HCT116 (cell line): Measurements from ENCODE around the gene IL17RE. TPM values are rescaled to one million over a fixed set of nuclear protein-coding genes. Genes with fewer than 3 reads are reported as not detected.

Experiments used
- ATAC-seq: fragments of 200-7000 bp; cut with Tn5 transposase; 2 replicates; pipeline ENCODE4 v1.9.1; 2020; ENCODE audit warnings: mild to moderate bottlenecking, moderate library complexity
- BruUV-seq: library from RNA; stranded (reverse); fragments of 400-500 nt; replicated peaks from 2 replicates; lab custom pipeline; 2021; lab: Mats Ljungman, UMichigan
- CTCF ChIA-PET: fragments of 300-600 bp; sonication (Branson Sonifier 250); formaldehyde crosslinking; loops from one replicate; lab custom pipeline; 2021; ENCODE audit warnings: antibody characterized with exemption; lab: Charles Lee
- POLR2A ChIA-PET: fragments of 300-600, 350-600 bp; sonication (Branson Sonifier 250); formaldehyde crosslinking; loops from one replicate; lab custom pipeline; 2021; ENCODE audit warnings: antibody characterized with exemption; lab: Charles Lee
- RAD21 ChIA-PET, 2 experiments: fragments of 300-600 bp; sonication (Branson Sonifier 250); formaldehyde crosslinking; loops; one replicate each; lab custom pipeline; 2023; ENCODE audit warnings: low total read pairs in 2 of 2; ENCODE audit not compliant: uncharacterized antibody in 2 of 2, unreplicated experiment in 2 of 2, low non-redundant PET in 1 of 2; lab: Charles Lee
- DNase-seq: peaks from one replicate; pipeline ENCODE4 v3.0.0-alpha.2; 2010; ENCODE audit warnings: low read depth, low spot score
- H2AFZ ChIP-seq: fragments of 200-600 bp; shearing (Covaris generic), sonication (generic); 2 replicates; pipeline ENCODE4 v1.6.1; 2017; ENCODE audit warnings: low read depth, mixed run types, mixed read lengths, antibody characterized with exemption, low read length; ENCODE audit not compliant: poor library complexity, severe bottlenecking
- H3K27ac ChIP-seq: 2 replicates; pipeline ENCODE4 v1.5.1; 2012; ENCODE audit warnings: low read depth, low read length
- H3K27me3 ChIP-seq: fragments of 200-600 bp; sonication (generic); 2 replicates; pipeline ENCODE4 v1.6.1; 2016; ENCODE audit warnings: mixed run types, low read length, mixed read lengths; ENCODE audit not compliant: insufficient read depth
- H3K36me3 ChIP-seq, 2 experiments: fragments of 200-500 bp in 1 of 2; fragments of 200-600 bp in 1 of 2; sonication (Bioruptor generic) in 1 of 2; sonication (generic) in 1 of 2; 2 replicates each; pipeline versions ENCODE4 v1.5.1 to v1.6.1; 2014 to 2016; ENCODE audit warnings: low read length in 2 of 2, inconsistent platforms in 1 of 2, mixed read lengths in 1 of 2, mixed run types in 1 of 2; ENCODE audit not compliant: insufficient read depth in 2 of 2, control insufficient read depth in 1 of 2
- H3K4me1 ChIP-seq, 2 experiments: fragments of 200-600 bp in 1 of 2; sonication (generic) in 1 of 2; 2 replicates each; pipeline versions ENCODE4 v1.5.1 to v1.6.1; 2012 to 2017; ENCODE audit warnings: low read length in 2 of 2, inconsistent platforms in 1 of 2, mild to moderate bottlenecking in 1 of 2, mixed read lengths in 1 of 2, mixed run types in 1 of 2, moderate library complexity in 1 of 2; ENCODE audit not compliant: insufficient read depth in 2 of 2, control insufficient read depth in 1 of 2
- H3K4me2 ChIP-seq: fragments of 200-600 bp; sonication (generic); 2 replicates; pipeline ENCODE4 v1.6.1; 2017; ENCODE audit warnings: mixed run types, low read length, mixed read lengths
- H3K4me3 ChIP-seq, 2 experiments: fragments of 200-600 bp in 1 of 2; sonication (generic) in 1 of 2; replicated peaks in 1 of 2; 2 replicates each; pipeline ENCODE4 v1.5.1; 2011 to 2016; ENCODE audit warnings: low read length in 2 of 2, control low read depth in 1 of 2, low read depth in 1 of 2, mild to moderate bottlenecking in 1 of 2, mixed read lengths in 1 of 2, mixed run types in 1 of 2
- H3K79me2 ChIP-seq: fragments of 200-600 bp; sonication (generic); 2 replicates; pipeline ENCODE4 v1.6.1; 2017; ENCODE audit warnings: mild to moderate bottlenecking, mixed run types, low read length, moderate library complexity, mixed read lengths; ENCODE audit not compliant: insufficient read depth
- H3K9ac ChIP-seq: fragments of 200-600 bp; sonication (generic); 2 replicates; pipeline ENCODE4 v1.6.1; 2016; ENCODE audit warnings: low read length, mixed read lengths
- H3K9me2 ChIP-seq: fragments of 200-600 bp; sonication (generic), shearing (Covaris generic); 2 replicates; pipeline ENCODE4 v1.6.1; 2017; ENCODE audit warnings: mixed run types, mild to moderate bottlenecking, moderate library complexity; ENCODE audit not compliant: insufficient read depth
- H3K9me3 ChIP-seq, 2 experiments: fragments of 200-500 bp in 1 of 2; fragments of 200-600 bp in 1 of 2; sonication (Bioruptor generic) in 1 of 2; sonication (generic) in 1 of 2; 2 replicates each; pipeline ENCODE4 v1.6.1; 2014 to 2017; ENCODE audit warnings: low read length in 2 of 2, mixed read lengths in 2 of 2, inconsistent platforms in 1 of 2, low read depth in 1 of 2, mild to moderate bottlenecking in 1 of 2, mixed run types in 1 of 2, moderate library complexity in 1 of 2; ENCODE audit not compliant: control insufficient read depth in 1 of 2, insufficient read depth in 1 of 2
- H4K20me1 ChIP-seq: fragments of 200-600 bp; sonication (generic), shearing (Covaris generic); 2 replicates; pipeline ENCODE4 v1.6.1; 2017; ENCODE audit warnings: mixed run types, mild to moderate bottlenecking, moderate library complexity; ENCODE audit not compliant: insufficient read depth
- CEBPB ChIP-seq: IDR thresholded peaks from 2 replicates; pipeline ENCODE4 v1.6.1; 2012; ENCODE audit warnings: low read depth
- EGR1 ChIP-seq: IDR thresholded peaks from 2 replicates; pipeline ENCODE4 v1.6.1; 2012; ENCODE audit warnings: low read depth
- ELF1 ChIP-seq: IDR thresholded peaks from 2 replicates; pipeline ENCODE4 v1.6.1; 2012; ENCODE audit warnings: low read depth, borderline replicate concordance
- EZH2 ChIP-seq: fragments of 200-600 bp; sonication (generic); IDR thresholded peaks from 2 replicates; pipeline ENCODE4 v1.6.1; 2017; ENCODE audit warnings: antibody characterized with exemption, mixed run types
- EZH2phosphoT487 ChIP-seq: fragments of 200-600 bp; IDR thresholded peaks from 2 replicates; pipeline ENCODE4 v1.6.1; 2018; ENCODE audit warnings: antibody characterized with exemption, borderline replicate concordance
- FOSL1 ChIP-seq: IDR thresholded peaks from 2 replicates; pipeline ENCODE4 v1.6.1; 2012; ENCODE audit warnings: low read depth
- JUND ChIP-seq: IDR thresholded peaks from 2 replicates; pipeline ENCODE4 v1.6.1; 2012
- POLR2A ChIP-seq: IDR thresholded peaks from 2 replicates; pipeline ENCODE4 v1.7.0; 2011; ENCODE audit warnings: borderline replicate concordance; ENCODE audit not compliant: insufficient read depth, insufficient read length; ENCODE audit errors: extremely low read depth
- RAD21 ChIP-seq: IDR thresholded peaks from 2 replicates; pipeline ENCODE4 v1.6.1; 2012; ENCODE audit warnings: low read depth, mild to moderate bottlenecking
- SP1 ChIP-seq: IDR thresholded peaks from 2 replicates; pipeline ENCODE4 v1.6.1; 2012; ENCODE audit warnings: low read depth
- SRF ChIP-seq: IDR thresholded peaks from 2 replicates; pipeline ENCODE4 v1.6.1; 2012; ENCODE audit warnings: low read depth
- TCF7L2 ChIP-seq: IDR thresholded peaks from 2 replicates; pipeline ENCODE4 v1.7.0; 2011; ENCODE audit warnings: borderline replicate concordance, inconsistent platforms; ENCODE audit not compliant: insufficient read depth, insufficient read length; ENCODE audit errors: extremely low read depth
- YY1 ChIP-seq: IDR thresholded peaks from 2 replicates; pipeline ENCODE4 v1.6.1; 2011; ENCODE audit warnings: low read length, low read depth, moderate library complexity, mild to moderate bottlenecking; ENCODE audit not compliant: insufficient replicate concordance; ENCODE audit errors: extremely low read depth
- ZFX ChIP-seq: fragments of 450-650 bp; IDR thresholded peaks from 2 replicates; pipeline ENCODE4 v1.6.1; 2017
- ZNF274 ChIP-seq: fragments of 200-500 bp; sonication (Bioruptor generic); IDR thresholded peaks from 2 replicates; pipeline ENCODE4 v1.6.1; 2014; ENCODE audit warnings: mild to moderate bottlenecking, low read depth, low read length, inconsistent platforms
- intact Hi-C: fragments of 100-400 bp; cut with micrococcal nuclease; formaldehyde crosslinking; loops from 2 replicates; pipeline ENCODE4 v1.10.0; 2022
- total RNA-seq: library from RNA; stranded (reverse); gene quantifications from one replicate; pipeline ENCODE4 v1.2.1, GENCODE V29; 2021; ENCODE audit not compliant: unreplicated experiment

The IL17RE gene
- total RNA-seq, 1 experiment from 2014 or later, result 14.3 TPM

GRCh38 chr3:9942934-9943690 is 40.5 kb downstream of the IL17RE start:
- H4K20me1 ChIP-seq, result no peaks in the 10 kb centered on the region
- no peak for TF ChIP-seq ZFX
- no peak for TF ChIP-seq YY1
- TF ChIP-seq ELF1, result no peak
- TF ChIP-seq RAD21, result no peak
- TF ChIP-seq TCF7L2, result no peak
- TF ChIP-seq SRF, result no peak
- TF ChIP-seq EGR1, result no peak
- TF ChIP-seq POLR2A, result no peak
- no peak for TF ChIP-seq EZH2
- no peak for TF ChIP-seq CEBPB
- no peak for TF ChIP-seq EZH2phosphoT487
- TF ChIP-seq ZNF274, result no peak
- no peak for TF ChIP-seq FOSL1
- TF ChIP-seq JUND, result no peak
- no peak for TF ChIP-seq SP1
- TF ChIP-seq, all 23 proteins: peak for 0
- H3K9me3 ChIP-seq, result no peaks in the 10 kb centered on the region
- DNase-seq (no peak), ATAC-seq (no peak)
- H3K36me3 ChIP-seq, result no peaks in the 10 kb centered on the region
- H3K27ac ChIP-seq, result no peak overlapping the region
- peaks cover 4 to 21% of the 10 kb centered on the region in 2 experiments; a peak in 3 of 4 replicates for H3K4me1 ChIP-seq
- ChIA-PET RAD21 (no interaction called here), POLR2A (interaction anchor here (1.0 kb wide), 1 partner anchor 10 kb away, joined by 3 read pairs; the partner anchor contains the start of gene CRELD1), CTCF (no interaction called here)
- H3K4me3 ChIP-seq, result no peak overlapping the region
- H3K27me3 ChIP-seq, result no peaks in the 10 kb centered on the region
- H3K79me2 ChIP-seq, result no peaks in the 10 kb centered on the region
- no TSS peak for BruUV-seq
- H3K9ac ChIP-seq, result no peak overlapping the region
- H2AFZ ChIP-seq, result no peak overlapping the region
- H3K9me2 ChIP-seq, result no peaks in the 10 kb centered on the region
- intact Hi-C loops, result loop anchor here (10.0 kb wide), 1 partner anchor 282 kb away; no protein-coding TSS in a partner anchor
- H3K4me2 ChIP-seq, result no peak overlapping the region
